Gastrocnemius medialis (tissue), 4 donors: ENCODE data around the gene OR8B12. TPM values are rescaled to one million over a fixed set of nuclear protein-coding genes. Genes with fewer than 3 reads are reported as not detected.

ENCODE experiments used
- ATAC-seq, 2 donors: fragments of 150-250 bp; one replicate each; pipeline ENCODE4 v1.9.1; 2016
- DNase-seq, 2 donors: peaks; one replicate each; pipeline ENCODE4 v3.0.0-alpha.2; 2019
- H3K27ac ChIP-seq, 4 donors: fragments of 200-600 bp; sonication (generic); 1 replicate in 1 of 4; 2 replicates in 3 of 4; pipeline ENCODE4 v1.5.1; 2016 to 2018; ENCODE audit warnings: mild to moderate bottlenecking in 2 of 4, moderate library complexity in 1 of 4
- H3K27me3 ChIP-seq, 3 donors: fragments of 200-600 bp; sonication (generic) in 2 of 3; 1 replicate in 1 of 3; 2 replicates in 2 of 3; pipeline versions ENCODE4 v1.5.1 to v1.6.0; 2016 to 2019; ENCODE audit warnings: mild to moderate bottlenecking in 1 of 3, moderate library complexity in 1 of 3
- H3K36me3 ChIP-seq, 2 donors: fragments of 200-600 bp; sonication (generic) in 1 of 2; one replicate each; pipeline ENCODE4 v1.5.1; 2017 to 2018
- H3K4me1 ChIP-seq, 2 donors: fragments of 200-600 bp; sonication (generic) in 1 of 2; one replicate each; pipeline ENCODE4 v1.5.1; 2016 to 2017; ENCODE audit warnings: mild to moderate bottlenecking in 2 of 2
- H3K4me3 ChIP-seq, 4 donors: fragments of 200-600 bp; sonication (generic) in 3 of 4; 1 replicate in 1 of 4; 2 replicates in 3 of 4; pipeline ENCODE4 v1.5.1; 2016 to 2019; ENCODE audit warnings: mild to moderate bottlenecking in 2 of 4
- H3K9me3 ChIP-seq, 3 donors: fragments of 200-600 bp; sonication (generic) in 2 of 3; 1 replicate in 1 of 3; 2 replicates in 2 of 3; pipeline ENCODE4 v1.5.1; 2016 to 2019
- POLR2A ChIP-seq, 2 donors: fragments of 450-650 bp; IDR thresholded peaks; one replicate each; pipeline ENCODE4 v1.6.1; 2017; ENCODE audit warnings: antibody characterized with exemption in 2 of 2, mild to moderate bottlenecking in 2 of 2, moderate library complexity in 2 of 2
- in situ Hi-C, 4 donors: fragments of 200-750 bp; cut with MboI; loops; one replicate each; pipeline versions ENCODE4 v1.15.0 to v1.8.0; 2017; ENCODE audit warnings: low sequenced_read_pairs in 4 of 4
- intact Hi-C: fragments of 100-400 bp; cut with DNase I; formaldehyde crosslinking; loops from one replicate; pipeline ENCODE4 v1.15.1; 2023; ENCODE audit warnings: low total_unique reads
- total RNA-seq, 4 donors: library from RNA; depleted of rRNA; stranded (reverse); fragments of >200 nt; gene quantifications; one replicate each; pipeline versions ENCODE4 v1.1.0 to v1.2.3, GENCODE V29; 2016
- TF ChIP-seq, protein P1 (sequence below), 5 experiments: fragments of 450-650 bp in 3 of 5; fragments of 200-600 bp in 2 of 5; sonication (generic) in 2 of 5; IDR thresholded peaks in 4 of 5; conservative IDR thresholded peaks in 1 of 5; 1 replicate in 4 of 5; 2 replicates in 1 of 5; pipeline ENCODE4 v1.5.1; 2016 to 2019; ENCODE audit warnings: antibody characterized with exemption in 5 of 5, mild to moderate bottlenecking in 3 of 5, moderate library complexity in 3 of 5

The OR8B12 gene
- total RNA-seq, 4 donors from 2014 or later: not detected

DNA sequence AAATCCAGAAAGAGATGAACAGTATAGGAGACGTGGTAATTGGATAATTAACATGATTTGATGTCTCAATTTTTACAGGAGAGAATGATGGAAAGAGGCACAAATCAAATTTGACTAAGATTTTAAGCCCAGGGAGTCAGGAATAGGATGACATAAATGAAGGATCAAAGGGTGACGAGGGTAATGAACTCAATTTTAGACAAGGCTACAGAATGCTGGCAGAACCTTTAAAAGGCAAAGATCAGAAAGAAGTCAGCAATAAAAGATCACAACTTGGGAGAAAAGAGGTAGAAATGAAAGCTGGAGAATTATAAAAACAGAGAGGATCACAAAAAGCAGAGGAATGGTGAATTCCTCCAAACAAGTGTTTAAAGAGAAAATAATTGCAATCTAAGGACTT lies 13.4 kb upstream of the OR8B12 start:
- no peak for ATAC-seq
- intact Hi-C loops (no loop called here), in situ Hi-C loops (no loop called here)
- H3K27ac ChIP-seq: no peak overlapping the region
- DNase-seq: no peak
- no peaks in the 10 kb centered on the region for H3K27me3 ChIP-seq
- H3K4me1 ChIP-seq: no peaks in the 10 kb centered on the region
- H3K9me3 ChIP-seq: no peaks in the 10 kb centered on the region
- no peak overlapping the region for H3K4me3 ChIP-seq
- H3K36me3 ChIP-seq: no peaks in the 10 kb centered on the region
- TF ChIP-seq, protein P1, sequence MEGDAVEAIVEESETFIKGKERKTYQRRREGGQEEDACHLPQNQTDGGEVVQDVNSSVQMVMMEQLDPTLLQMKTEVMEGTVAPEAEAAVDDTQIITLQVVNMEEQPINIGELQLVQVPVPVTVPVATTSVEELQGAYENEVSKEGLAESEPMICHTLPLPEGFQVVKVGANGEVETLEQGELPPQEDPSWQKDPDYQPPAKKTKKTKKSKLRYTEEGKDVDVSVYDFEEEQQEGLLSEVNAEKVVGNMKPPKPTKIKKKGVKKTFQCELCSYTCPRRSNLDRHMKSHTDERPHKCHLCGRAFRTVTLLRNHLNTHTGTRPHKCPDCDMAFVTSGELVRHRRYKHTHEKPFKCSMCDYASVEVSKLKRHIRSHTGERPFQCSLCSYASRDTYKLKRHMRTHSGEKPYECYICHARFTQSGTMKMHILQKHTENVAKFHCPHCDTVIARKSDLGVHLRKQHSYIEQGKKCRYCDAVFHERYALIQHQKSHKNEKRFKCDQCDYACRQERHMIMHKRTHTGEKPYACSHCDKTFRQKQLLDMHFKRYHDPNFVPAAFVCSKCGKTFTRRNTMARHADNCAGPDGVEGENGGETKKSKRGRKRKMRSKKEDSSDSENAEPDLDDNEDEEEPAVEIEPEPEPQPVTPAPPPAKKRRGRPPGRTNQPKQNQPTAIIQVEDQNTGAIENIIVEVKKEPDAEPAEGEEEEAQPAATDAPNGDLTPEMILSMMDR (IDR thresholded peaks at IDR 0.05 in 4 of 5, conservative IDR thresholded peaks at IDR 0.05 in 1 of 5): no peak
- no peak for TF ChIP-seq POLR2A (IDR thresholded peaks at IDR 0.05)

DNA sequence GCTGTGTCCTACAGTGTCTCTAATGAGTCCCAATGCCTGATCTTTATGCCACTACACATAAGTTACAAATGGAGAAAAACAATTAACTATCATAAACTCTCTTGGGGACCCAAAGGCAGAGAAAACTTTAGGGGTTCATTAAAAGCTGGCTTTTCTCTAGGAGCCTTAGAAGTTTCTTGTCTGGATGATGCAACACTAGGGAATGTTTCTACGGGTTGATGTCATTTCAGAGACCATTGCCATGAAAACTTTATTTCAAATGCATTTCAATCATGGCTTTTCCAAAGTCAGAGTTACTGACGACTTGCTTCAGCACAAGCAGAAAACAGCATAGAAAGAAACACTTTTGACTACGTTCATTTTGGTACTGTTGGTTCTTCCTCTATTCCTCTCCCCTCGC lies 8.5 kb upstream of the OR8B12 start:
- no peak overlapping the region for H3K4me3 ChIP-seq
- H3K27me3 ChIP-seq: no peaks in the 10 kb centered on the region
- intact Hi-C loops (no loop called here), in situ Hi-C loops (no loop called here)
- ATAC-seq (no peak), DNase-seq (no peak)
- no peaks in the 10 kb centered on the region for H3K36me3 ChIP-seq
- no peak overlapping the region for H3K27ac ChIP-seq
- TF ChIP-seq POLR2A (IDR thresholded peaks at IDR 0.05): no peak
- TF ChIP-seq, protein P1 (IDR thresholded peaks at IDR 0.05 in 4 of 5, conservative IDR thresholded peaks at IDR 0.05 in 1 of 5): no peak
- H3K9me3 ChIP-seq: no peaks in the 10 kb centered on the region
- no peaks in the 10 kb centered on the region for H3K4me1 ChIP-seq

DNA sequence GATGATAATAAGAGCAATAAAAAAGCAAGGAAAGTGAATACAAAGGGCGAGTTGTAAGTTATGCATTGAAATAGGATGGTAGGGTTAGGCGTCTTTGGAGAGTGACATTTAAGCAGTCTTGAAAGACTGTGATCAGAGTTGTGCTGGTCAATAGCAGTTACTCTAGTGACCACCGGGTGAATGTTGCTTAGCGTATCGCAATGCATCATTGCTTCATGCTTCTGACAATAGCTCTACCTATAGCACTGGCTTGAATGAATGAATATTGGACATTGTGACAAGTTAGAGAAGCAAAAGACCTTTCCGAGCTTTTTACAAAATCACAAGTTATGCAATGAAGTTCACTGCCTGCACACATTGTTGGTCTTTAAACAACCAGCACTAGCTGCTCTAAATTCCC lies 7.7 kb upstream of the OR8B12 start:
- DNase-seq (no peak), ATAC-seq (no peak)
- in situ Hi-C loops: no loop called here
- Histone ChIP-seq H3K4me1 (no peaks in the 10 kb centered on the region), H3K27ac (no peak overlapping the region), H3K9me3 (no peaks in the 10 kb centered on the region), H3K27me3 (no peaks in the 10 kb centered on the region), H3K4me3 (no peak overlapping the region), H3K36me3 (no peaks in the 10 kb centered on the region)
- no peak for TF ChIP-seq POLR2A (IDR thresholded peaks at IDR 0.05)
- TF ChIP-seq, protein P1 (IDR thresholded peaks at IDR 0.05 in 4 of 5, conservative IDR thresholded peaks at IDR 0.05 in 1 of 5): no peak
- intact Hi-C loops: no loop called here

DNA sequence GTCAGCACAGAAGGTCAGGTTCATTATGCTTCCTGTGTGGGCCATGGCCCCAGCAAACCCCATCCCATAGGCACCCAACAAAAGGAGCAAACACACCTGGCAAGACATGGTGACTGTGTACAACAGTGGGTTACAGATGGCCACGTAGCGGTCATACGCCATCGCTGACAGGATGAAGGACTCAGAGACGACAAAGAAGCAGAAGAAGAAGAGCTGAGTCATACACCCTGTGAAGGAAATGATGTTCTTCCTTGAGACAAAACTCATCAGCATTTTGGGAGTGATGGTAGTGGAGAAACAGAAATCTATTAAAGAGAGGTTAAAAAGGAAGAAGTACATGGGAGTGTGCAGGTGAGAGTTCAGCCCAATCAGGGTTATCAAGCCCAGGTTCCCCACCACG lies 309 bp downstream of the OR8B12 start:
- in situ Hi-C loops (no loop called here), intact Hi-C loops (no loop called here)
- no peaks in the 10 kb centered on the region for H3K27me3 ChIP-seq
- DNase-seq (no peak), ATAC-seq (no peak)
- TF ChIP-seq, protein P1 (IDR thresholded peaks at IDR 0.05 in 4 of 5, conservative IDR thresholded peaks at IDR 0.05 in 1 of 5): no peak
- TF ChIP-seq POLR2A (IDR thresholded peaks at IDR 0.05): no peak
- no peak overlapping the region for H3K27ac ChIP-seq
- H3K36me3 ChIP-seq: no peaks in the 10 kb centered on the region
- H3K9me3 ChIP-seq: no peaks in the 10 kb centered on the region
- H3K4me1 ChIP-seq: no peaks in the 10 kb centered on the region
- H3K4me3 ChIP-seq: no peak overlapping the region

DNA sequence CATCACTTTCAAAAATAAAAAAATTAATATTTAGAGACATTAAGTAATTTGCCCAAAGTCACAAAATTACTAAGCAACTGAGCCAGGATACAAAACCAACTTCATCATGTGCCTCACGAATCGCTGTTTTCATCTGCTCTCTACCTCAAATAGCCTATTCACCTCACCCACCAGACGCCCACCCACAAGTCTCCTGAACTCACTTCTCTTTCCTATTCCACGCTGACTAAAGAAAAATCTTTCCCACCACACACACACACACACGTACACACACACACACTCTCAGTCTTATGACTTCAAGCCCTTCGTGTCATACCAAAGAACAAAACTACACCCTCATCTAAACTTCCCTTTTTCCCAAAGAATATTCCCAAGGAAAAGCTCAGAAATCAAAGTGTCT lies 2.2 kb downstream of the OR8B12 start:
- TF ChIP-seq POLR2A (IDR thresholded peaks at IDR 0.05): no peak
- TF ChIP-seq, protein P1 (IDR thresholded peaks at IDR 0.05 in 4 of 5, conservative IDR thresholded peaks at IDR 0.05 in 1 of 5): no peak
- Histone ChIP-seq H3K9me3 (no peaks in the 10 kb centered on the region), H3K27me3 (no peaks in the 10 kb centered on the region), H3K4me3 (no peak overlapping the region), H3K4me1 (no peaks in the 10 kb centered on the region), H3K36me3 (no peaks in the 10 kb centered on the region), H3K27ac (no peak overlapping the region)
- in situ Hi-C loops: no loop called here
- intact Hi-C loops: no loop called here
- DNase-seq (no peak), ATAC-seq (no peak)
